GM21381 (cell line): Measurements from ENCODE around the gene CLCA2.

ENCODE experiments used
- ATAC-seq: cut with Tn5 transposase; IDR thresholded peaks from one replicate; pipeline ENCODE4 v1.9.1; 2021; ENCODE audit warnings: mild to moderate bottlenecking, moderate library complexity; ENCODE audit not compliant: unreplicated experiment

Gene CLCA2

DNA sequence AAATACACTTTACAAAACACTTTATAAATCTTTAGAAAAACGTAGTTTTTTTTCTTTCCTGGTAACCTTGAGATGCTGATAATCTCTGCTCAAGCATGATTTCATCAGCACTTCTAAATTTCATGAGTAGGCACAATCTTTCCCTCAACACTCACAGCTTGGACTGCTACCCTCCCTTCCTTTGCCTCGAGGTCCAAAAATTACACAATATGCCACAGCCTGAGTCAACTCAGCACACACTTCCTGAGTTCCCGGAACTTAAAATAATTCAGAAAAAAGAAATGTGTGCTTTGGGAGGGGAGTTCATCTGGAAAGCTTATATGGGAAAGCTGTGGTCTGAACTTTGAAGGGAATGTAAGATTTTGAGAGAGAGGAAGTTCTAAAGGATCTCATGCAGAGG lies 5.9 kb downstream of the CLCA2 start:
- ATAC-seq = no peak

DNA sequence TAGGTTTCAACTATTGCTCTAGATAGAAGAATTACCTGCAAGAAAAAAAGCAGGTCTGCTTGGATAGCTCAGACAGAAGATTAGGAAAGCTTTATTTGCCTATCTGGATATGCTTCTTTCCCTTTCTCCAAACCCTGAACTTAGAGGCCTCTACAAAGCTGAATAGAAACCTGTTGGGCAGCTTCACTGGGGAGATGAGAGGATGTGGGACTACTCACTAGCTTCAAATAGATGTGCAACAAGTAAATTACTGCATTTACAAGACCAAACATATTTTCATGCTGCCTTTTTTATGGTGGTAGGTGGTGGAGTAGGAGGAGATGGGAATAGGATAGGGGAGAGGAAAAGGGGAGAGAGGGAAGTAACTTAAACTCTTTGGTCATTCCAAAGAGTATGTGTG lies 6.4 kb downstream of the CLCA2 start:
- ATAC-seq = no peak

DNA sequence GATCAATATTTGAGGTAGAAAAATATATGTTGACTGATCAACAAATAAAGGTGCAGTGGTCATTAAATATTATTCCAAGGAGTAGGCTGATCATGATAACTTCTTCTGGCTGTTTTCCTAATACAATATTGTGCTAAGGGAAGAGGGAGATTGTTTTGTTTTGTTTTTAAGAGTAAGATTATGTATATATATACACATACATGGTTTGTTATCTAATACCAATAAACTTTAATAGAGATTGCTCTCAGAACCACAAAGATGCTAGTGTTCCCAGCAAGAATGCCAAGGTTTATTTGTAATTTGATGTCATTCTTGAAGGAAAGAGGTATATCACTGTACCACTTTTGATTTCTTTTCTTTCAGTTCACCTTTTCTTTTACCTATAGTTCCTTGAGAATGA lies 10.1 kb downstream of the CLCA2 start:
- ATAC-seq = no peak

DNA sequence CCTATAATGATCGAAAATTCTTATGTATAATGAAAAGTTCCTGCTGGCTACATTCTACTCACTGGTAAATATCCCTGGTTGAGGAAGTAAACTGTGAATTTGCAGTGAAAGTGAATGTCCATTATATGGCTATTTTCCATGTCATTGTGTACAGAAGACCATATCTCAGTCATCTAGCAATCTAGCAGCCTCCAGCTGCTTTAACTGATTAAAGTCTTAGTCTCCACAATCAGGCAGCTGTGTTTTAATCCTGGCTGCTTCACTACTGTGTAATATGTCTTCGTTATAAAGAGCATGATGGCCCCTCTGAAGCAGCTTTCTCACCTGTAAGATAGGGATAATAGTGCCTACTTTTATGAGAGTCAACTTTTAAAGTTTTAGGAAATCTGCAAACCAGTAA lies 11.4 kb downstream of the CLCA2 start:
- no peak for ATAC-seq

DNA sequence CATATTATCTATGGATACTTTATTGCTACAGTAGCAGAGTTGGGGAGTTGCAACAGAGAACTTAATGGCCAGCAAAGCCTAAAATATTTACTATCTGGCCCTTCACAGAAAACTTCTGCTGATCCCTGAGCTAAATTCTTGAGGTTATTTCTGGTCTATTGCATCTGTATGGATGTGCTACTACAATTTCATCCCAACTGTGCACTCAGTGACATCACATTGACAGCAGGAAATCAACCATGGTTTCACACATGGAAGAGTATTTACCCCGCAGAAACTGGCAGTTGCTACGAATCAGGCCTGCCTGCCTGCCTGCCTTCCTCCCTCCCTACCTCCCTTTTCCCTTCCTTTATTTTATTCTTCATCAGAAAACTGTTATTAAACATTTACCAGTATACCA lies 12.1 kb downstream of the CLCA2 start:
- ATAC-seq = no peak

DNA sequence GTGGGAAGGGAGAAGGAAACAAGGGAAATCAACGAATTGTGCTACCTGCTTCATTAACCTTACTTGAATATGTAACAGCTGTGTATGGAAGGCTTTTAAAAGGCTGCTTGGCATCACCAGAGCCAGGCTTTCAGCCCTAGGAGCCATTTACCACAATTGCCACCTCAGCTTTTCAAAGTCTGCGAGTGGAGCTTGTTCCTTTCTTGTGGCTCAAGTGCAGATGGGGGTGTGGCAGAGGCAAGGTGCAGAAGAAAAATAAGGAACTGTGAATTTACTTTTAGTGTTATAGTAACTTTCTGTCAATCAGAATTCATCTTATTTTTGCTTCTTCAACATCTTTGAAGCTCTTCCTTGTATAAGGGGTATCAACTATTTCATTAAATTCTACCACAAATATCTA lies 17.6 kb downstream of the CLCA2 start:
- no peak for ATAC-seq

DNA sequence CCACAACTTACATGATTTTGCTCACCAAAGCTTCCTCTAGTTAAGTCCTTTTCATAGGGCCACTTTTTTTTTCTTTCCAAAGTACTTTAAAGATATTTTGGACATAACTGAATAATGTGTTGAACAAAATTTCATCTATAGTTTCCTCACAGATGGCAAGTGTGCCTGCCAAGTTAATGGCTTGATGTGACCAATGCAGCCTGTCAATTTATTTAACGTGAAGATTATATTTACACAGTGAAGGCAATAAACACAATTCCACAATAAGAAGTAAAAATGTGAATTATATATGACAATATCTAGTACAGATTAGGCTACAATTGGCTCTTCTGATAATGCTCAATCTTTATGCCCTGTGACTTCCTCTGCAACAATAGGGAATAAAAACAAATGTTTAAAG lies 18.0 kb downstream of the CLCA2 start:
- ATAC-seq = no peak

DNA sequence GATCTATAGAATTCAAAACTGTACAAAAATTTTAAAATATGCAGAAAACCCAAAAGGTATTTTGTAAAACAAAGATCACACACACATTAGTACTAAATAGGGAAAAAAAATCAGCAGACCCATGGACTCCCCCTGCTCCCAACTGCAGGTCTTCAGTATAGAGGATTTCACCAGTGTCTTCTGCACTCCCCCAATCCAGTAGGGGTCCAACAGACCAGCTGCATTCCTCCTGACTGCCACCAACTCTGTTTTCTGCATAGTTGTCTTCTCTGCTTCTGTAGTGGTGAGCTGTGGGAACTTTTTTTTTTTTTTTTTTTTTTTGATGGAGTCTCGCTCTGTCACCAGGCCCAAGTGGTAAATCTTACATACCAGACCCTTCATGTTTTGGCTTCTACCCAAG lies 21.9 kb downstream of the CLCA2 start:
- ATAC-seq = no peak

DNA sequence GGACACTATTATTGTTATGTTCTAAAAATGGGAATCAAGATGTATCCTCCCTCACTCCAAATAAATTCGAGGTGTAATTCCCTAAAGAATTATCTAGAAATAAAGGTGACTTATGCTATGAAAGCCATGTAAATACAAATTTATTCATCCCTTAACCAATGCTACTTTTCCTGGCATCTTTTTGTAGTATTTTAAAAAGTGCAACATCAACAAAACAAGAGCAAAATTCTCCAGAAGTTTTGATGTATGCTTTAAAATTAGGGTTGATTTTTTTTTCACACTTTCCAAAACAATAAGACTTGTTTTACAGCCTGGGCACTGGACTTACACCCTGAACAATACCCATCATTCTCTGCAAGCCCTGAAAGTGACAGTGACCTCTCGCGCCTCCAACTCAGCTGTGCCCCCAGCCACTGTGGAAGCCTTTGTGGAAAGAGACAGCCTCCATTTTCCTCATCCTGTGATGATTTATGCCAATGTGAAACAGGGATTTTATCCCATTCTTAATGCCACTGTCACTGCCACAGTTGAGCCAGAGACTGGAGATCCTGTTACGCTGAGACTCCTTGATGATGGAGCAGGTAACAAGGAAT lies 23.3 kb downstream of the CLCA2 start:
- ATAC-seq = no peak

DNA sequence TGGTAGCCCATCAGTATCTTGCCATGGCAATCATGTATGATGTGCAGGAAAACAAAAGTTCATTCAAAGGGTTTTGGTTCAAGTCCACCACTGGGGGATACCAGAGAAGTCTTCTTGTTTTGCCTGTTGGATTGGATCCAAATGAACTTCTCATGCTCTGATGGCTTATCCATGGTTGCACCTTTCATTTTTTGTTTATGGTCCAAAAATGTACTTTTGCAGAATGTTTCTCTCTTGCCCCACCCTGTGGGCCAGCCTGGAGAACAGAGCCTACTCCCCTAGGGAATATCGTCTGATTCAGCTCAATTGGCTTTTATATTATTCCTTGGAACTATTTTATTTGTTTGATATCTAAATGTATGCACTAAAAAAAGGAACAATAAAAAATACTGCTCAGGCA lies 24.7 kb downstream of the CLCA2 start:
- no peak for ATAC-seq

DNA sequence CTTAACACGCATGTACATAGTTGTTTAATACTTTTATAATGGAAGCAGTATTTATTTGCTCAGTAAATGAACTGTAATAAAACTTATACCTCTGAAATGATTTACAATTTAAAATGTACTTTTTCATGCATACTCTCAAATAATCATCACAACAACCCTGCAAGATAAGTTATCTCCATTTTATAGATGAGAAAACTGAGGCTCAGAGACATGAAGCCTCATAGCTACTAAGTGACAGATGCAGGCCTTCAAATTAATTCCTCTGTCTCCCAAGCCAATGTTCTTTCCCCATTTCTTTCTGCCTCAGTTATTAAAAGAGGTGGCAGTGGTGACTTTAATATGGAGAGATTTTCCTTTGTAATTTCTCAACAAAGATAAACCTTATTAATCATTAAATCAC lies 25.1 kb downstream of the CLCA2 start:
- ATAC-seq = no peak

DNA sequence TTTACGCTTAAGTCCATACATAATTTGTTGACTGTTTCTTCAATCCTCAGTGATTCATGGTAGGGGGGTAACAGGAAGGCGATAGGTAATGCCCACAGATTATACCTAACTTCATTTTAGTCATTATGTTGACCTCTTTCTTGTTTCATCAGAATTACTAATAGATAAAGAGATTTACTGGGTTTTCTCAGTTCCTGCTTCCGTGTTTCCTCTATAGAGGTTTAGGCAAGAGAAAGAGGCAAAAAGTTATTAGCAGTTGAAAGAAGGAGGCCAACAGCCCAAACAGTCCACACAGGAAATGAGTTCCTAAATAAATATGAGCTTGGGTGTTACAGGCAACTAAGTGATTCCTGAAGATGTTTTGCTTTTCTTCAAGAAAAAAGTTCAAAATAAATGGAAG lies 26.9 kb downstream of the CLCA2 start:
- no peak for ATAC-seq

DNA sequence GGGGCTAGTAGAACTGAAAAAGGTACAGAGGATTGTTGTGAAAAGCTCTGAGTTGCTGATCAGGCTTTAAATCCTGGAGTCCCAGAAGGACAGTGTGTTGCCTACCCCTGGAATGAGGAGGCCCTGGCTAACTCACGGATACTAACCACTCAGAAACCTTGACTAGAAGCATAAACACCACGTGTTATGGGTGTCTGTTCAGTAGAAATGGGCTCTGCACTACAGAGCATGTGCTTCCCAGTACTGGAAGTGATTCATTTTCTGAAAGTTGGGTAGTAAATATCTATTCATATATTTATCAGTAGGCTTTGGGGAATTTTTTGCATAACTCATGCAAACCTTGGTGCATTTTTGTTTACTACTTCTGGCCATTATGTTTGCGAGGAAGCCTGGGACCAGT lies 29.7 kb downstream of the CLCA2 start:
- no peak for ATAC-seq

DNA sequence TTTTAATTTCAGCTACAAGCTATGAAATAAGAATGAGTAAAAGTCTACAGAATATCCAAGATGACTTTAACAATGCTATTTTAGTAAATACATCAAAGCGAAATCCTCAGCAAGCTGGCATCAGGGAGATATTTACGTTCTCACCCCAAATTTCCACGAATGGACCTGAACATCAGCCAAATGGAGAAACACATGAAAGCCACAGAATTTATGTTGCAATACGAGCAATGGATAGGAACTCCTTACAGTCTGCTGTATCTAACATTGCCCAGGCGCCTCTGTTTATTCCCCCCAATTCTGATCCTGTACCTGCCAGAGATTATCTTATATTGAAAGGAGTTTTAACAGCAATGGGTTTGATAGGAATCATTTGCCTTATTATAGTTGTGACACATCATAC lies 31.1 kb downstream of the CLCA2 start:
- ATAC-seq = no peak

DNA sequence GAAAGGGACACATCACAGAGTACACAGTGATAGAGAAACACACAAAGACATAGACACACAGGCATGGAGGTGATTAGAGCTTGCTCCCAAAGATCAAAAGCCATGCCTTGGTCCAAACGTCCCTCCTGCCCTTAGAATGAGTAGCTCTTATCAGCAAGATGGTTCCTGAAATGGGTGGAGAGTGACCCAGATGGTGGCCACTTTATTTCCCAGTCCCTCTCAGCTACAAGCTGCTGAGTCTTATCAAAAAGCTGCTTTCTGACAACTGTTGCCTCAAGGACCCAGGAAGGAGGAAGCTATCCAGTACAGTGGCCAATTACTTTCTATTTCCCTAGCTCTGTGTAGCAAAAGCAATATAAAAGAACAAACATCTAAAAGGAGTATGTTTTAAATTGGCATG lies 37.0 kb downstream of the CLCA2 start:
- no peak for ATAC-seq

DNA sequence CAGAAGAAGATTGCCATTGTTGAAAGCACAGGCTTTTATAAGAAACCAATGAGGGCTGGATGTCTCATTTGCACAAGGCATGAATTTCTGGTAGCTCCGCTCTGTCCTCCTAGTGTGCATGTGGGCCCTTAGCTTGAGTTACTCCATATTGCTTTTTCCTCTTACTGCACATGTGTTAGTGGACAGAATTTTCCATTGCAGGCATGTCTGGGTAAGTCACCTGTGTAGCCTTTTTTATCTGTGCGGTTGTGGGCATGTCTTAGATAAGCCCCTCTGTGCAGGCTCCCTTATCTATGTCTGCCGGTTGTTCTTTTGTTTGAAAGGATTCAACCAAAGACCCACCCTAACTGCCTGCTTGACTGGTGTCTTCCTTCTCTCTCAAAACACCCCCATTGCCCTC lies 37.5 kb downstream of the CLCA2 start:
- no peak for ATAC-seq

DNA sequence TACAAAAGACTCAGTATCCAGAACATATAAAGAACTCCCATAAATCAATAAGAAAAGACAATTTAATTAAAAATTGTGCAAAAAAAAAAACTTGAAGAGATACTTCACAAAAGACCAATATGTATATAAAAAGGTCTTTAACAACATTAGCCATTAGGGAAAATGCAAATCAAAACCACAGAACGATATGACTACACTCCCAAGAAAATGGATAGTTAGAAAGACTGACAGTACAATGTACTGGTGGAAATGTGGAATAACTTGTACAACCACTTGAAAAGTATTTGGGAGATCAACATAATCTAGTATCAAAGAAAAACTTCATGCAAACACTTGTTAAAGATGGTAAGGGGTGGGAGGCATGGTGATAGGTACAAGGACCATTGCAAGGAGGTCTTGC lies 40.8 kb downstream of the CLCA2 start:
- no peak for ATAC-seq

DNA sequence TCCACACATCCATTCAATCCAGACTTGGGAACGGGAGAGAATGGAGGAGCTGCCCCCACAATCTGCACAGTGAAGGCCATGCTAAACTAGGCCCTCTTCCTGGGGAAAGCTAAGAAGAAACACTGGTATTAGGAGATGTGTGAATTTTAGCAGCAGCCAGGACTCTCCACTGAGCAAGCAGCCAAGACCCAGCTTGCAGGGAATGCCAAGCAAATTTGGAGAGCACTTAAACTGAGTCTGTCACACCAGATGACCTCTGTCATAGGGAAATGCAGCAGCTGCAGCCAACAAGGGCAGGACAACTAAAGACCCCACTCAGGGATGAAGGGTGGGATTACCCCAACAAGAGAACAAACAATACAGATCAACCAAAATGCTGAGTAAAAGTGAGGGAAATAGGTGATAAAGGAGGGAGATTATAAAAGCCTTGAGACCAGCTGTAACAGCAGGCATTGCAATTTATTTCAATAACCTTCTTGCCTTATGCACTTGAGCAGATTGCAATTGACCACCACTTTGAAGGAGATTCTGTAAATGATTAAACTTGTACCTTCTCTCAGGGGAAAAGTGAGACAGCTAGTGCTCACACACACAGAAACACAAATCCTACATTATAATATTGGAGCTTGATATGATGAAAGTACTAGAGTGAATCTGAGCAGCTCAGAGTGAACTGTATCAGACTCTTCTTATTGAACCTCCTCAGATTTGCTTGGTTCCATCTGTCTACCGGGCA lies 42.3 kb downstream of the CLCA2 start:
- no peak for ATAC-seq

DNA sequence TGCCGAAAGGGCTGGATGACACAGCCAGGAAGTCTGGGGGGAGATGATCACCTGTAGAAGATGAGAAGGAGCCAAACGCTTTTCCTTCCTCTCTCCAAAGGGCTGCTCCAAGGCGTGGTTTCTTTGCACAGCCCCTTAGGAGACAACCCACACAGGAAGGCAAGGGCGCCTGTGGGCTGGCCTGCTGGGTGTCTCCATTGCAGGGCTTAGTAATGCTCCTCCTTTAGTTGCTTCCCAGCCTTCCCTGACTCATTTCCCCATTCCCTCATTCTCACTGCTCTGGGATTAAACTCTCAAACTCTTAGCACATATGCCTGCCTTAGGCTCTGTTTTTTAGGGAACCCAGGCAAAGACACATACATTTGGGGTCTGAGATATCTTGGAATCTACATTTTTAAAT lies 43.0 kb downstream of the CLCA2 start:
- ATAC-seq = no peak

DNA sequence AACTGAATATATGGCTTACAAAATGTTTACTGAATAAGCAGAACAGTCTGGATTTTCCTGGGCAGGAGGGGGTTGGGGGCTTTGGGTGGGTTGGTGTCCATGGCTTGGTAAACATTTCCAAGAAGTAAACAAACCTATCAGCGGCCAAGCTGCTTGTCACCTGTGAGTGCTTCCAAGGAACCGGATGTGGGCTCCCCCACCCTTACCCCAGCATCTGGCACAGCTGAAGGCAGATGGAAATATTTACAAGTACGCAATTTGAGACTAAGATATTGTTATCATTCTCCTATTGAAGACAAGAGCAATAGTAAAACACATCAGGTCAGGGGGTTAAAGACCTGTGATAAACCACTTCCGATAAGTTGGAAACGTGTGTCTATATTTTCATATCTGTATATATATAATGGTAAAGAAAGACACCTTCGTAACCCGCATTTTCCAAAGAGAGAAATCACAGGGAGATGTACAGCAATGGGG lies 44.6 kb downstream of the CLCA2 start, which contains the start of gene CLCA1:
CLCA1 (plus strand) TSS at position 427 of the 477 bp plus-strand sequence; CDS start at position 472, 45 bp downstream.
- no peak for ATAC-seq

DNA sequence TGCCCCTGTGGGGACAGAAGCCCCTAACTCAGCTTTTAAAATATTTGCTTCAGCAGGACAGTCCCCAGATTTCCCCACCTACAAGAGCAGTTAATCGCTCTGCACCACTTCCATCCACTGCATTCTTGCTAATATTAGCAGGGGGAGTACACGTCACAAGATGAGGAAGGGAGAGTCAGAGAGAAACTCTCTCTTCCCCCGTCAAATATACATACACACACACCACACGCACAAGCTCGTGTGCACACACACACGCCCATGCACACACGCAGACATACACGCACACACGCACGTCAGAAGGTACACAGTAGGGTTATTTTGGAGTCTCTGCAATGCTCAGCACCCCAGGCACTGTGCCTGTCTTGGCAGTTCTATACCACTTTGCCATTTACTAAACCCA lies 46.9 kb downstream of the CLCA2 start:
- ATAC-seq = no peak

DNA sequence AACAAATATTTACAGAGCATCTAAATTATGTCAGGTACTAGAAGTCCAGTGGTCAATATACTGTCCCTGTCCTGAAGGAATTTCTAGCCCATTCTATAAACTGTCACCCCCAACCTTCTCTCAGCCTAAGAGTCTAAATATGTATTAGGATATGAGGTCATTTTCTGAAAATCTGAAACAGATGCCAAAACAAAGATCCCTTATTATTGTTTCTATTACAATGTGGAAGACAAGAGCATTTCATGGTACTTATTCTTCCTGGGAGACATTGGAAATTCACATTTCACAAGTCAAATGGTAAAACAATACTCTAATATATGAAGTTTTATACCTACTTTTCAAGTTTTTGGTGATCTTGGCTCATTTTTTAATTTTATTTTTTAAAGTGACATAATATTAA lies 47.3 kb downstream of the CLCA2 start:
- no peak for ATAC-seq

DNA sequence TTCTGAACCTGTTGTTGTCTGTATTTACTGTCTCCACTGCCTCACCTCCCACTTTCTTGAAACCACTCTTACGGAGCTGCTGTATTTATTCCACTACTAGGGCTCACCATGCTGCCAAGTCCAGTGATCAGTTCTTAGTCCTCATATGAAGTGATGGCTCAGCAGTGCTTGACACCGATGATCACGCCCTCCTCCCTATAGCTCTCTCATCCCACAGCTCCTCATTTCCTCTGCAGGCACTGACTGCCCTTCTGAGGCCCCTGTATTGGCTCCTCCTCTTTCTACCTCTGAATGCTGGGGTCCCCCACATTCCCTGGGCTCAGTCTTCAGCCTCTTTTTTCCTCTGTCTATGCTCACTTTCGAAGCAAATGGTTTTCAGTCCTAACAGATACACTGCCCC lies 48.2 kb downstream of the CLCA2 start:
- no peak for ATAC-seq
